ENCODE results near the gene EVX1.
A peak's percentile ranks its signal among the peaks of the same experiment; 100 is the strongest.

EVX1 gene

GRCh38 chr7:27235387-27236311, 7.0 kb upstream of the EVX1 start:
- DNase-seq (ENCODE audit: low spot score): no peak

- DNase-seq (ENCODE audit: low spot score): no peak
Observed at GRCh38 chr7:27237735-27238334, 4.8 kb upstream of the EVX1 start.

GRCh38 chr7:27238979-27239386, 3.6 kb upstream of the EVX1 start:
- DNase-seq (ENCODE audit: low spot score): no peak

GRCh38 chr7:27239387-27240014, 3.1 kb upstream of the EVX1 start:
- DNase-seq (ENCODE audit: low spot score): no peak

GRCh38 chr7:27240015-27240731, 2.4 kb upstream of the EVX1 start:
- DNase-seq (ENCODE audit: low spot score): no peak

GRCh38 chr7:27241189-27242056, 1.2 kb upstream of the EVX1 start:
- DNase-seq (ENCODE audit: low spot score): no peak

GRCh38 chr7:27242154-27242553, 448 bp upstream of the EVX1 start:
- no peak for DNase-seq (ENCODE audit: low spot score)

- no peak for DNase-seq (ENCODE audit: low spot score)
Observed at GRCh38 chr7:27243340-27244163, 950 bp downstream of the EVX1 start.

- no peak for DNase-seq (ENCODE audit: low spot score)
Observed at GRCh38 chr7:27244488-27245123, 2.0 kb downstream of the EVX1 start.

GRCh38 chr7:27245124-27245797, 2.7 kb downstream of the EVX1 start:
- no peak for DNase-seq (ENCODE audit: low spot score)

GRCh38 chr7:27245798-27246691, 3.4 kb downstream of the EVX1 start:
- DNase-seq (ENCODE audit: low spot score): no peak

GRCh38 chr7:27247000-27247399, 4.4 kb downstream of the EVX1 start:
- no peak for DNase-seq (ENCODE audit: low spot score)

GRCh38 chr7:27247452-27248426, 5.1 kb downstream of the EVX1 start:
- no peak for DNase-seq (ENCODE audit: low spot score)

GRCh38 chr7:27248427-27248806, 5.8 kb downstream of the EVX1 start:
- DNase-seq (ENCODE audit: low spot score): no peak

- DNase-seq (ENCODE audit: low spot score): peak; percentile 19
Observed at GRCh38 chr7:27248911-27249723, 6.5 kb downstream of the EVX1 start.
